ENCODE measurements around the gene EEFSEC.

GRCh38 chr3:128201158-128201755, 48.0 kb downstream of the EEFSEC start:
- no peak for TF ChIP-seq EP300 (IDR thresholded peaks at IDR 0.05)
- TF ChIP-seq POLR2A (IDR thresholded peaks at IDR 0.05), result no peak
